Astrocyte of the cerebellum (primary cell): ENCODE results near the gene AADAC.

Experiments
- DNase-seq: peaks from one replicate; pipeline ENCODE4 v3.0.0-alpha.2; 2011; ENCODE audit warnings: low read depth
- H3K4me3 ChIP-seq: 2 replicates; pipeline ENCODE4 v1.5.1; 2011; ENCODE audit warnings: mild to moderate bottlenecking, low read depth, low read length, moderate library complexity
- CTCF ChIP-seq: IDR thresholded peaks from 2 replicates; pipeline ENCODE4 v1.5.1; 2012; ENCODE audit warnings: low read length, low read depth, moderate library complexity, mild to moderate bottlenecking; ENCODE audit errors: missing control alignments
- in situ Hi-C: cut with HindIII; loops from 2 replicates; pipeline ENCODE4 v1.10.0; 2017; ENCODE audit warnings: low sequenced_read_pairs

The AADAC gene

GRCh38 chr3:151811474-151811873 is 2.4 kb upstream of the AADAC start:
- no peak for DNase-seq
- no peak overlapping the region for H3K4me3 ChIP-seq
- no peak for TF ChIP-seq CTCF
- in situ Hi-C loops: no loop called here

GRCh38 chr3:151814588-151814987 is 672 bp downstream of the AADAC start:
- TF ChIP-seq CTCF: no peak

GRCh38 chr3:151816091-151816604 is 2.2 kb downstream of the AADAC start:
- TF ChIP-seq CTCF: no peak
- no peak overlapping the region for H3K4me3 ChIP-seq
- in situ Hi-C loops: no loop called here
- DNase-seq: no peak

More at GRCh38 chr3:151814588-151814987, 672 bp downstream of the AADAC start:
- in situ Hi-C loops: no loop called here
- no peak overlapping the region for H3K4me3 ChIP-seq
- no peak for DNase-seq

GRCh38 chr3:151817473-151817872 is 3.6 kb downstream of the AADAC start:
- no peak for DNase-seq
- TF ChIP-seq CTCF: no peak
- in situ Hi-C loops: no loop called here
- no peak overlapping the region for H3K4me3 ChIP-seq

- no peak overlapping the region for H3K4me3 ChIP-seq
- in situ Hi-C loops: no loop called here
- TF ChIP-seq CTCF: no peak
- DNase-seq: no peak
These were observed 4.4 kb downstream of the AADAC start for GRCh38 chr3:151818361-151818760.

- DNase-seq: no peak
- TF ChIP-seq CTCF: no peak
These were observed 6.0 kb downstream of the AADAC start for GRCh38 chr3:151819910-151820309.

GRCh38 chr3:151827816-151828215 is 13.9 kb downstream of the AADAC start:
- no peak for TF ChIP-seq CTCF
- in situ Hi-C loops: no loop called here
- no peak for DNase-seq
- H3K4me3 ChIP-seq: no peak overlapping the region

More at GRCh38 chr3:151819910-151820309, 6.0 kb downstream of the AADAC start:
- in situ Hi-C loops: no loop called here
- H3K4me3 ChIP-seq: no peak overlapping the region
